Adrenal gland (tissue), 5 donors: Measurements from ENCODE around the gene DSTN.

ENCODE experiments used
- CTCF ChIP-seq, 6 experiments: fragments of 450-650 bp in 4 of 6; fragments of 200-600 bp in 2 of 6; sonication (generic) in 1 of 6; IDR thresholded peaks; 1 replicate in 5 of 6; 2 replicates in 1 of 6; pipeline versions ENCODE4 v1.5.1 to v1.8.0; 2016 to 2021; ENCODE audit warnings: antibody characterized with exemption in 6 of 6, mild to moderate bottlenecking in 2 of 6, moderate library complexity in 1 of 6
- POLR2A ChIP-seq, 2 donors: fragments of 450-650 bp; IDR thresholded peaks; one replicate each; pipeline ENCODE4 v1.6.1; 2017; ENCODE audit warnings: antibody characterized with exemption in 2 of 2, mild to moderate bottlenecking in 2 of 2, moderate library complexity in 1 of 2
- donor health status: DM: no; HTN: no; CAD: no.

GRCh38 chr20:17638835-17639407 is 69.0 kb downstream of the DSTN start:
- TF ChIP-seq CTCF (IDR thresholded peaks at IDR 0.05): no peak
- TF ChIP-seq POLR2A (IDR thresholded peaks at IDR 0.05): no peak
